BLaER1 treated with 17β-estradiol and CSF1 and Interleukin-3, amounts not matched to agents 10 nM and 100 nM (cell line): Measurements from ENCODE around the gene DNAJA2.

Experiments
- H3K27ac ChIP-seq, 11 experiments: shearing (Covaris generic); formaldehyde crosslinking; 2 replicates each; pipeline ENCODE4 v1.8.1; 2022
- H3K27me3 ChIP-seq, 11 experiments: shearing (Covaris generic); formaldehyde crosslinking; 2 replicates each; pipeline ENCODE4 v1.8.1; 2022
- H3K36me3 ChIP-seq, 11 experiments: shearing (Covaris generic); formaldehyde crosslinking; 2 replicates each; pipeline ENCODE4 v1.8.1; 2022
- H3K4me1 ChIP-seq, 10 experiments: shearing (Covaris generic); formaldehyde crosslinking; 2 replicates each; pipeline ENCODE4 v1.8.1; 2022
- H3K4me2 ChIP-seq, 11 experiments: shearing (Covaris generic); formaldehyde crosslinking; 2 replicates each; pipeline ENCODE4 v1.8.1; 2022
- H3K4me3 ChIP-seq, 10 experiments: shearing (Covaris generic); formaldehyde crosslinking; 2 replicates each; pipeline ENCODE4 v1.8.1; 2022
- H3K9ac ChIP-seq, 11 experiments: shearing (Covaris generic); formaldehyde crosslinking; 2 replicates each; pipeline ENCODE4 v1.8.1; 2022
- H3K9me3 ChIP-seq, 11 experiments: shearing (Covaris generic); formaldehyde crosslinking; replicated peaks in 1 of 11; 2 replicates each; pipeline ENCODE4 v1.8.1; 2022
- H4K20me1 ChIP-seq, 11 experiments: shearing (Covaris generic); formaldehyde crosslinking; 2 replicates each; pipeline ENCODE4 v1.8.1; 2022
- Cebpa-rat ChIP-seq, 11 experiments: shearing (Covaris generic); IDR thresholded peaks; 2 replicates each; pipeline ENCODE4 v1.8.1; 2022

DNAJA2 gene

DNA sequence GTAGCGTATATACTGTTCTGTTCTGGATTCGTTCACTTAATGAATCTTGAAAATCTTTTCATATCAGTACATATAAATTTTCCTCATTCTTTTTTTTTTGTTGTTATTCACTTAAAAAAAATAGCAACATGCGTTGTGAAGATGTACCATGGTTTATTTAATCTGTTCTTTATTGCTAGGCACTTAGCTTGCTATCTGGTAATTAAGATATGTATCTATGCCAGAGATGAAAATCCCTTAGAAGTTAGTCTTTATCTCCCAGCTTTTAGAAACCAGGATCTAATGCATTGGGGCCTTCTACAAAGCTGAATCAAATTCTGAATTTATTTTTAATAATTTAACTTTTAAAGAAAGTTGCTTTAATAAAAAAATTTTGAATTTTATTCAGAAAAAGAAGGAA, 13.0 kb upstream of the DNAJA2 start:
- Histone ChIP-seq H3K9ac (no peak overlapping the region), H3K27me3 (no peaks in the 10 kb centered on the region), H4K20me1 (no peaks in the 10 kb centered on the region), H3K4me2 (no peak overlapping the region), H3K4me3 (no peak overlapping the region), H3K9me3 (peaks cover 5 to 12% (median 8%) of the 10 kb centered on the region in 11 experiments), H3K27ac (no peak overlapping the region), H3K4me1 (no peaks in the 10 kb centered on the region), H3K36me3 (no peaks in the 10 kb centered on the region)
- no peak for TF ChIP-seq Cebpa-rat (IDR thresholded peaks at IDR 0.05)

DNA sequence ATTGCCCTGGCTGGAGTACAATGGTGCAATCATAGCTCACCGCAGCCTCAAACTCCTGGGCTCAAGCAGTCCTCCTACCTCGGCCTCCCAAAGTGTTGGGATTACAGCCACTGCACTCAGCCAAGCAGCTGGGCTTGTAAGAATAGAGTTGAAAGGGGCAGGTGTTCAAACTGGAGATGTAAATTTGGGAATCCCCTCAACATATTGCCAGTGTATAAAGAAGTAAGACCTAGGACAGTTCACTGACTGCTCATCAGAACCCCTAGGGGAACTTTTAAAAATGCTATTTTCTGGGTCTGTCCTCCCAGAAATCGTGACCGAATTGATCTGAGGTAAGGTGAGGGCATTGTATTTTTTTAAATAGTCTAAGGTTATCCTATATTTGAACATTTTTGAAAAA, 8.9 kb upstream of the DNAJA2 start:
- Histone ChIP-seq H3K9ac (no peak overlapping the region), H3K9me3 (no peaks in the 10 kb centered on the region), H3K4me3 (no peak overlapping the region), H3K4me1 (no peaks in the 10 kb centered on the region), H3K27me3 (no peaks in the 10 kb centered on the region), H3K4me2 (no peak overlapping the region), H3K27ac (no peak overlapping the region), H3K36me3 (no peaks in the 10 kb centered on the region), H4K20me1 (no peaks in the 10 kb centered on the region)
- no peak for TF ChIP-seq Cebpa-rat (IDR thresholded peaks at IDR 0.05)

DNA sequence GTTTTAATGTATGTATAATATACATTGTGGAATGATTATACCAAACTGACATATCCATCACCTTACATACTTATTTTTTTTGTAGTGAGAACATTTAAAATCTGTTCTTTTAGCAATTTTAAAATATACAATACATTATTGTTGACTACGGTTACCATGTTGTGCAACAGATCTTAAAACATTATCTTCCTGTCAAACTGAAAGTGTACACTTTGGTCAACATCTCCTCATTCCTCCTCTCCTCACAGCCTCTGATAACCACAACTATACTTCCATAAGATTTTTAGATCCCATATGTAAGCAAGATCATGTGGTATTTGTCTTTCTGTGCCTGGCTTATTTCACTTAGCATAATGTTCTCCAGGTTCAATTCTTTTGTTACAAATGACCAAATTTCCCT, 7.5 kb upstream of the DNAJA2 start:
- H3K9me3 ChIP-seq, result no peaks in the 10 kb centered on the region
- H3K9ac ChIP-seq, result no peak overlapping the region
- H3K27me3 ChIP-seq, result no peaks in the 10 kb centered on the region
- H3K27ac ChIP-seq, result no peak overlapping the region
- H3K4me2 ChIP-seq, result no peak overlapping the region
- no peaks in the 10 kb centered on the region for H3K4me1 ChIP-seq
- no peaks in the 10 kb centered on the region for H3K36me3 ChIP-seq
- no peaks in the 10 kb centered on the region for H4K20me1 ChIP-seq
- TF ChIP-seq Cebpa-rat (IDR thresholded peaks at IDR 0.05), result no peak
- no peak overlapping the region for H3K4me3 ChIP-seq

DNA sequence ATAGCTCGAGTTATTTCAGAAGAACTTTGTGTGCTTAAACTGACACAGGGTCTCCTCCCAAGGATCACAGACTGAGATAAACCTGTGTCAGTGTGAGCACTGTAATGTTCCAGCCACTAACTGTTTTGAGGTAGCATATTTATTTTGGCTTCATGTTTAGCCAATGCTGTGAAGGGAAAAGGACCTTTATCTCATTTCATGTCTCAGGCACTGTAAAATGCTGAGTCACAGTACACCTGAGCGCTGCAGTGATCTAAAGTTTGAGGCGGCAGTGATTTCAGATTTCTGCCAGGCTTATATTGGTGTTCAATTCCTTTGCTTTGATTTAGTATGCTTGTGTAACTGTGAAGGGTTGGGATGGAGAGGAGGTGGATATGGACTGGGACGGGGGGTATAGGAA, 3.1 kb upstream of the DNAJA2 start:
- Histone ChIP-seq H3K4me3 (no peak overlapping the region), H3K27me3 (no peaks in the 10 kb centered on the region), H3K27ac (no peak overlapping the region), H4K20me1 (peaks cover 11 to 18% (median 16%) of the 10 kb centered on the region in 11 experiments; a peak in 20 of 22 replicates), H3K36me3 (peaks cover under 1 to 9% (median 5%) of the 10 kb centered on the region in 11 experiments; a peak in 16 of 22 replicates), H3K9me3 (no peaks in the 10 kb centered on the region), H3K4me2 (no peak overlapping the region), H3K4me1 (peaks cover 16 to 20% (median 18%) of the 10 kb centered on the region in 10 experiments), H3K9ac (0 out of 22 replicates have a peak overlapping the region, but pooled peaks of 1 of the 11 experiments have one; percentile 23)
- TF ChIP-seq Cebpa-rat (IDR thresholded peaks at IDR 0.05), result no peak

DNA sequence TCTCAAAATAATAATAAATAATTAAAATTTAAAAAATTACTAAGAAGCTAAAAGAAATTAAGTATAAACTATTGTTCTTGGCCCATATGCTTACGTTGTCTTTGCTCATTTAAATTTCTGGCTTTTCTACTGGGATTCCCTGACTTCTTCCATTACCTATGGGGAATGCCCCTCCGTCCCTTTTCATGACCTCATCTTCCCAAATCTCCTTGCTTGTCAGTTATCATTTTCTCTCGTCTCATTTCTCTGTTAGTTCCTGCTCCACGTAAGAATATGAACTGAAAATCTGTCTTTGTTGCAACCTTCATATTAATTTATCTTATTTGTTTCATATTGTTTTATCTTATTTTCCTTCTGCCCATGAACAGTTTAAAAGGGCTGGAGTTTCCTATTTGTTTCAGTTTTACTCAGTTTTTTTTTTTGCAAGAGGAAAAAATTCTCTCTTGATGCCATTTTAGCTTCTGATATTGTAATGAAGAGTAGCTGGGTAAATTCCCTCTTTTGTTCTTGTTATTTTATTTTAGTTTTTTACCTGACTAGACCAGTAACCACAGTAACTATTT, 2.5 kb upstream of the DNAJA2 start:
- Histone ChIP-seq H3K4me1 (peaks cover 21 to 24% (median 22%) of the 10 kb centered on the region in 10 experiments), H3K9me3 (no peaks in the 10 kb centered on the region), H3K4me2 (no peak overlapping the region), H3K9ac (no peak overlapping the region), H3K4me3 (no peak overlapping the region), H3K27me3 (no peaks in the 10 kb centered on the region), H4K20me1 (peaks cover 15 to 24% (median 22%) of the 10 kb centered on the region in 11 experiments; a peak in 20 of 22 replicates), H3K36me3 (peaks cover 6 to 15% (median 11%) of the 10 kb centered on the region in 11 experiments; a peak in 20 of 22 replicates), H3K27ac (no peak overlapping the region)
- TF ChIP-seq Cebpa-rat (IDR thresholded peaks at IDR 0.05), result no peak

DNA sequence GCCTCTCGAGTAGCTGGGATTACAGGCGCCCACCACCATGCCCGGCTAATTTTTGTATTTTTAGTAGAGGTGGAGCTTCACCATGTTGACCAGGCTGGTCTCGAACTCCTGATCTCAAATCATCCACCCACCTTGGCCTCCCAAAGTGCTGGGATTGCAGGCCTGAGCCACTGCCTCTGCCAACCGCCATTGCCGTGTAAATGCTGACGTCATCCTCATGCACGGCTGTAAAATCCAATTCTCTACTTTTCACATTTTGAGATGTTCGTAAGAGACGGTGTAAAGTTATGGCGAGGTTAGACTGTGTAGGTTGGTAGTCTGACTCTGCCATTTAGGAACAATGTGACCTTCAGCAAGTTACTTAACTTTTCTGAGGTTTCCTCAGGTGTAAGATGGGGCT, 1.7 kb upstream of the DNAJA2 start:
- Histone ChIP-seq H3K36me3 (peaks cover 12 to 23% (median 19%) of the 10 kb centered on the region in 11 experiments), H3K4me2 (no peak overlapping the region), H3K27me3 (no peaks in the 10 kb centered on the region), H3K9me3 (no peaks in the 10 kb centered on the region), H4K20me1 (peaks cover 23 to 32% (median 30%) of the 10 kb centered on the region in 11 experiments), H3K4me1 (peaks cover 21 to 32% (median 29%) of the 10 kb centered on the region in 10 experiments), H3K4me3 (no peak overlapping the region), H3K27ac (no peak overlapping the region), H3K9ac (no peak overlapping the region)
- TF ChIP-seq Cebpa-rat (IDR thresholded peaks at IDR 0.05), result no peak

DNA sequence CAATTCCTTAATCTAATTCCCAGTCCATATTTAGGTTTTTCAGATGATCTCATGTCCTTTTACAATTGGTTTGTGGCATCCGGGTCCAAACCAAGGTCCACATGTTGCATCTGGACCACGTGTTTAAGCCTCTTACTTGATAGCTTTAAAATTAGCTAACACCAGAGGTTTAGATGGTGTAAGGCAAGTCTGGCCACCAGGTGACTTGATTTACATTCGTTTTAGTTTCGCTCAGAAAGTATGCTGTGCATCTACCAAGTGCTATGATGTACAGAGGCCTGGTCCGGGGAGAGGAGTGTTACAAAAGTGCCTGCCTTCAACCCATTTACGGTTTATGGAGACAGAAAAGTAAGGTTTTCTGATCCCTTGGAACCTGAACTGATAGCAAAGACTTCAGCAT, 878 bp upstream of the DNAJA2 start:
- peaks cover 19 to 31% (median 27%) of the 10 kb centered on the region in 11 experiments for H3K36me3 ChIP-seq
- H3K27ac ChIP-seq, result peak overlapping the region; percentile 95 to 99 (median 97); a peak in 21 of 22 replicates

DNA sequence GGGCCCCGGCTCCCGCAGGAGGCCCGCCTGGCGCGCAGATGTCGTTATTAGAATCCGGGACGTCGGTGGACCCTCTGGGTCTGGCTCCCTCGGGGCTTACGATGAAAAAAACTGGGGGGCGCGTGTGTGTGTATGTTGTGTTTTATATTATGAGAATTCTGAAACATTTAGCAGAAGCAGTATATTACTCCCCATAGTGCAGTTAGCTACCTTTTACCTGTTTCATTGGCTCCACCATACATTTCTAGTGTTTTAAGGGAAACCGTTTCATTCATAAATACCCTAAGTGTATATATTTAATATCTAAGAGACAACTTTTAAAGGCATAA, 486 bp upstream of the DNAJA2 start:
- peaks cover 21 to 40% (median 32%) of the 10 kb centered on the region in 10 experiments for H3K4me1 ChIP-seq
- H3K4me2 ChIP-seq, result peak overlapping the region; percentile 80 to 98 (median 92)
- no peaks in the 10 kb centered on the region for H3K9me3 ChIP-seq
- H3K27me3 ChIP-seq, result no peaks in the 10 kb centered on the region
- H3K36me3 ChIP-seq, result peaks cover 23 to 35% (median 31%) of the 10 kb centered on the region in 11 experiments
- no peak for TF ChIP-seq Cebpa-rat (IDR thresholded peaks at IDR 0.05)
- H4K20me1 ChIP-seq, result peaks cover 35 to 44% (median 42%) of the 10 kb centered on the region in 11 experiments
- peak overlapping the region; percentile 81 to 98 (median 92) for H3K4me3 ChIP-seq
- H3K9ac ChIP-seq, result peak overlapping the region; percentile 97 to 99 (median 98)
- H3K27ac ChIP-seq, result peak overlapping the region; percentile 95 to 99 (median 97)

More for the DNA sequence above, 878 bp upstream of the DNAJA2 start:
- Histone ChIP-seq H4K20me1 (peaks cover 32 to 40% (median 38%) of the 10 kb centered on the region in 11 experiments), H3K27me3 (no peaks in the 10 kb centered on the region), H3K4me2 (peak overlapping the region; percentile 80 to 98 (median 92)), H3K4me3 (peak overlapping the region; percentile 81 to 98 (median 92); a peak in 19 of 20 replicates), H3K4me1 (peaks cover 21 to 38% (median 32%) of the 10 kb centered on the region in 10 experiments), H3K9me3 (no peaks in the 10 kb centered on the region), H3K9ac (peak overlapping the region; percentile 97 to 99 (median 98))
- no peak for TF ChIP-seq Cebpa-rat (IDR thresholded peaks at IDR 0.05)

DNA sequence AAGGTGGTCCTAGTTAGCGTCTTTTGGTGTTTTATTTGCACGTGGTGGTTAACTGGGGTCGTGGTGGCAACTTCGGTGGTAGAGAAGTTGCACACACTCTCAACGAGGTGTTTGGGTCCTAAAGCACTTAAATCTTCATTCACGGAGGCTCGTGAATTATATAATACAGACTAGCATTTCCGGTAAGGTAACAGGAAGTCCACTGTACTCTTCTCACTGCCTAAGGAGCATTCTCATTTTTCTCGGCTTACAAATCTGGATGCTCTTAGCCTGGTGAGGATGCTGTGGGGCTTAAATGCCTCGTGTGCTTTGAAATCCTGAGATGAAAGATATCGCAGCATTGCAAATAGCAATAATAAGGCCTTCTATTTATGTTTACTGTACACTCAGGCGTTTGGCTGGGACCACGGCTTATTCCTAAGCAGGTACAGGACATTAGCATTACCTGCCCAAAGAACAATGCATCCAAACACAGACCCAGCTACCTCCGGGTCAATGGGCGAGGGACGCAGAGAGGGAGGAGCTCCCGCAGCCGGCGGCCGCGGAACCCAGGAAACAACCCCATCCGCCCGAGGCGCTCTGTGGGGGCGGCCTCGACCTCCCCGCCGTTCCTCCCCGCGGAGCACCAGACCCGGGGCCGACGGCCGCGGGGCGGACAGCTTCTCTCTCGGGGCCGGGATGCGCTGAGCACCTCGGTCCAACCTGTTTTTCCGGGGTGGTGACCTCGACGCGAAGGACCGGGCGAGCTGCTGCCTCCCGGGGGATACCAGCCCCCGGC, 856 bp downstream of the DNAJA2 start:
- no peaks in the 10 kb centered on the region for H3K9me3 ChIP-seq
- H3K4me3 ChIP-seq, result peak overlapping the region; percentile 81 to 98 (median 92)
- H3K9ac ChIP-seq, result peak overlapping the region; percentile 97 to 99 (median 98)
- H3K27ac ChIP-seq, result peak overlapping the region; percentile 95 to 99 (median 97)
- peaks cover 49 to 57% (median 56%) of the 10 kb centered on the region in 11 experiments for H4K20me1 ChIP-seq
- peaks cover 21 to 40% (median 32%) of the 10 kb centered on the region in 10 experiments for H3K4me1 ChIP-seq
- H3K36me3 ChIP-seq, result peaks cover 37 to 48% (median 44%) of the 10 kb centered on the region in 11 experiments
- no peaks in the 10 kb centered on the region for H3K27me3 ChIP-seq
- H3K4me2 ChIP-seq, result peak overlapping the region; percentile 80 to 98 (median 92)
- no peak for TF ChIP-seq Cebpa-rat (IDR thresholded peaks at IDR 0.05)
